ENCODE measurements around the gene METTL16. TPM values are rescaled to one million over a fixed set of nuclear protein-coding genes. Genes with fewer than 3 reads are reported as not detected.
"Not testable (repeated sequence)": the region's sequence is repeated elsewhere in the genome, so short reads cannot be mapped to it uniquely, and the experiment has no call there.

The METTL16 gene
- total and polyA plus RNA-seq, 9 of the 15 experiments (the other 6 are each of a cell fraction or from before 2014, with no cell fraction given): 12.1 to 30.5 (median 19.8) TPM

GRCh38 chr17:2537579-2537978, 25.9 kb upstream of the METTL16 start:
- H3K4me2 ChIP-seq (ENCODE audit: insufficient read depth, low read length); BruUV-seq (replicated peaks); H3K4me3 ChIP-seq; intact Hi-C loops (cut with micrococcal nuclease); H3K79me2 ChIP-seq (ENCODE audit: control insufficient read depth, insufficient read depth, low read length); POLR2A ChIA-PET; H3K9me3 ChIP-seq (replicated peaks; ENCODE audit: control insufficient read depth, insufficient read depth, low read depth, low read length); H3K9me1 ChIP-seq (ENCODE audit: control insufficient read depth, insufficient read depth, low read length); H3K27me3 ChIP-seq (ENCODE audit: control insufficient read depth in 2 of 2, insufficient read depth in 2 of 2, low read length in 2 of 2); H3K4me1 ChIP-seq (replicated peaks in 1 of 2; ENCODE audit: control insufficient read depth in 2 of 2, insufficient read depth in 2 of 2, low read length in 2 of 2); H2AFZ ChIP-seq (ENCODE audit: low read depth, low read length); H4K20me1 ChIP-seq (replicated peaks; ENCODE audit: control insufficient read depth, insufficient read depth, low read length); in situ Hi-C loops (cut with MboI); H3K9ac ChIP-seq (ENCODE audit: insufficient read depth in 1 of 2, low read depth in 2 of 2, low read length in 2 of 2); ATAC-seq; DNase-seq (ENCODE audit: extremely low read depth in 1 of 4, low spot score in 3 of 4); CTCF ChIA-PET (ENCODE audit: low intra/inter-chr PET ratio); FAIRE-seq; H3K27ac ChIP-seq (ENCODE audit: extremely low read depth, low read depth, low read length); H3K36me3 ChIP-seq (ENCODE audit: control insufficient read depth, insufficient read depth, low read length): not testable (repeated sequence)
- 31% methylated on average over 3 of the region's 5 CpGs for WGBS (ENCODE audit: insufficient coverage, low coverage, missing lambda C conversion rate)
- 0 out of 2 replicates have a peak, but pooled peaks have one; percentile 14 for TF ChIP-seq NFIC (IDR thresholded peaks at IDR 0.05)

- H4K20me1 ChIP-seq (replicated peaks; ENCODE audit: control insufficient read depth, insufficient read depth, low read length): no peaks in the 10 kb centered on the region
- H3K4me3 ChIP-seq: no peak overlapping the region
- no peak overlapping the region for H3K9ac ChIP-seq (ENCODE audit: insufficient read depth in 1 of 2, low read depth in 2 of 2, low read length in 2 of 2)
- FAIRE-seq: no peak
- no TSS peak for BruUV-seq (replicated peaks)
- no peak for DNase-seq (ENCODE audit: extremely low read depth in 1 of 4, low spot score in 3 of 4)
- intact Hi-C loops (cut with micrococcal nuclease): no loop called here
- ChIA-PET POLR2A (interaction anchor here (0.6 to 1.5 kb wide), 3 partner anchors 11 to 48 kb away, joined by 3 to 5 read pairs (median 3); no protein-coding TSS in a partner anchor), CTCF (ENCODE audit: low intra/inter-chr PET ratio) (no interaction called here)
- 50% methylated on average over 2 of the region's 37 CpGs for WGBS (ENCODE audit: insufficient coverage, low coverage, missing lambda C conversion rate)
- H3K9me1 ChIP-seq (ENCODE audit: control insufficient read depth, insufficient read depth, low read length): no peaks in the 10 kb centered on the region
- H2AFZ ChIP-seq (ENCODE audit: low read depth, low read length): no peak overlapping the region
- H3K36me3 ChIP-seq (ENCODE audit: control insufficient read depth, insufficient read depth, low read length): no peaks in the 10 kb centered on the region
- H3K27me3 ChIP-seq (ENCODE audit: control insufficient read depth in 2 of 2, insufficient read depth in 2 of 2, low read length in 2 of 2): no peaks in the 10 kb centered on the region
- H3K4me2 ChIP-seq (ENCODE audit: insufficient read depth, low read length): no peak overlapping the region
- H3K9me3 ChIP-seq (replicated peaks; ENCODE audit: control insufficient read depth, insufficient read depth, low read depth, low read length): no peaks in the 10 kb centered on the region
- no peak overlapping the region for H3K27ac ChIP-seq (ENCODE audit: extremely low read depth, low read depth, low read length)
- peaks cover 0 to 2% of the 10 kb centered on the region in 2 experiments; a peak in 3 of 5 replicates for H3K4me1 ChIP-seq (replicated peaks in 1 of 2; ENCODE audit: control insufficient read depth in 2 of 2, insufficient read depth in 2 of 2, low read length in 2 of 2)
- no peak for ATAC-seq
- in situ Hi-C loops (cut with MboI): no loop called here
- no peaks in the 10 kb centered on the region for H3K79me2 ChIP-seq (ENCODE audit: control insufficient read depth, insufficient read depth, low read length)
- no peak for TF ChIP-seq HNRNPK (IDR thresholded peaks at IDR 0.05; ENCODE audit: low read depth, low read length, poor library complexity, severe bottlenecking)
- TF ChIP-seq PRMT5 (CRISPR knock-in tag; IDR thresholded peaks at IDR 0.05): no peak
- TF ChIP-seq ZNF121 (CRISPR knock-in tag; conservative IDR thresholded peaks at IDR 0.05): no peak
- TF ChIP-seq ZFP1 (CRISPR knock-in tag; IDR thresholded peaks at IDR 0.05): no peak
- TF ChIP-seq MNT (conservative IDR thresholded peaks at IDR 0.05): no peak
- no peak for TF ChIP-seq KDM2B (CRISPR knock-in tag; IDR thresholded peaks at IDR 0.05)
- TF ChIP-seq, protein P1, sequence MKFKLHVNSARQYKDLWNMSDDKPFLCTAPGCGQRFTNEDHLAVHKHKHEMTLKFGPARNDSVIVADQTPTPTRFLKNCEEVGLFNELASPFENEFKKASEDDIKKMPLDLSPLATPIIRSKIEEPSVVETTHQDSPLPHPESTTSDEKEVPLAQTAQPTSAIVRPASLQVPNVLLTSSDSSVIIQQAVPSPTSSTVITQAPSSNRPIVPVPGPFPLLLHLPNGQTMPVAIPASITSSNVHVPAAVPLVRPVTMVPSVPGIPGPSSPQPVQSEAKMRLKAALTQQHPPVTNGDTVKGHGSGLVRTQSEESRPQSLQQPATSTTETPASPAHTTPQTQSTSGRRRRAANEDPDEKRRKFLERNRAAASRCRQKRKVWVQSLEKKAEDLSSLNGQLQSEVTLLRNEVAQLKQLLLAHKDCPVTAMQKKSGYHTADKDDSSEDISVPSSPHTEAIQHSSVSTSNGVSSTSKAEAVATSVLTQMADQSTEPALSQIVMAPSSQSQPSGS (CRISPR knock-in tag; IDR thresholded peaks at IDR 0.05): no peak
- TF ChIP-seq ZNF436 (CRISPR knock-in tag; IDR thresholded peaks at IDR 0.05): no peak
- no peak for TF ChIP-seq CREB1 (IDR thresholded peaks at IDR 0.05)
- TF ChIP-seq CREB1 (CRISPR knock-in tag; IDR thresholded peaks at IDR 0.05): no peak
- no peak for TF ChIP-seq TAF9B (IDR thresholded peaks at IDR 0.05; ENCODE audit: partially characterized antibody)
- no peak for TF ChIP-seq ARHGAP35 (IDR thresholded peaks at IDR 0.05; ENCODE audit: partially characterized antibody)
- TF ChIP-seq ZNF274 (IDR thresholded peaks at IDR 0.05; ENCODE audit: borderline replicate concordance, low read depth, low read length): no peak
Measured at GRCh38 chr17:2532146-2532720, 20.5 kb upstream of the METTL16 start.

All from K562 (cell line).